ENCODE data around the gene BOLA1. TPM values are rescaled to one million over a fixed set of nuclear protein-coding genes. Genes with fewer than 3 reads are reported as not detected.
A peak's percentile ranks its signal among the peaks of the same experiment; 100 is the strongest.

BOLA1 gene
- total RNA-seq, 2 donors from 2014 or later: 10.2 to 14.7 TPM

- DNase-seq: no peak
- H3K4me1 ChIP-seq (ENCODE audit: control insufficient read depth, insufficient read depth, low read length): peaks cover 10% of the 10 kb centered on the region
- no peak overlapping the region for H3K27ac ChIP-seq (ENCODE audit: low read depth, low read length)
- no peaks in the 10 kb centered on the region for H3K27me3 ChIP-seq (ENCODE audit: control insufficient read depth, insufficient read depth, low read length, poor library complexity, severe bottlenecking)
- no peaks in the 10 kb centered on the region for H3K9me3 Mint-ChIP-seq
- peaks cover 27% of the 10 kb centered on the region for H3K4me1 Mint-ChIP-seq
- H3K27ac Mint-ChIP-seq: no peak overlapping the region
- H3K27me3 Mint-ChIP-seq (ENCODE audit: insufficient read depth): peaks cover 3% of the 10 kb centered on the region
- H3K4me3 ChIP-seq (ENCODE audit: low read length): no peak overlapping the region
- H3K36me3 ChIP-seq (ENCODE audit: control insufficient read depth, insufficient read depth, low read length): peaks cover 7% of the 10 kb centered on the region
- peaks cover 7% of the 10 kb centered on the region for H3K36me3 Mint-ChIP-seq (ENCODE audit: low read depth)
- no peak overlapping the region for H3K9ac ChIP-seq (ENCODE audit: extremely low read depth, low read length, poor library complexity, severe bottlenecking)
- H3K4me3 Mint-ChIP-seq: peak overlapping the region; percentile 74
- H3K9me3 ChIP-seq (ENCODE audit: control insufficient read depth, low read length): no peaks in the 10 kb centered on the region
- WGBS, 2 experiments (ENCODE audit: insufficient coverage in 1 of 2, insufficient read length in 1 of 2): 79 to 89% methylated on average over 4 to 11 of the region's 11 CpGs
- TF ChIP-seq, protein P1, sequence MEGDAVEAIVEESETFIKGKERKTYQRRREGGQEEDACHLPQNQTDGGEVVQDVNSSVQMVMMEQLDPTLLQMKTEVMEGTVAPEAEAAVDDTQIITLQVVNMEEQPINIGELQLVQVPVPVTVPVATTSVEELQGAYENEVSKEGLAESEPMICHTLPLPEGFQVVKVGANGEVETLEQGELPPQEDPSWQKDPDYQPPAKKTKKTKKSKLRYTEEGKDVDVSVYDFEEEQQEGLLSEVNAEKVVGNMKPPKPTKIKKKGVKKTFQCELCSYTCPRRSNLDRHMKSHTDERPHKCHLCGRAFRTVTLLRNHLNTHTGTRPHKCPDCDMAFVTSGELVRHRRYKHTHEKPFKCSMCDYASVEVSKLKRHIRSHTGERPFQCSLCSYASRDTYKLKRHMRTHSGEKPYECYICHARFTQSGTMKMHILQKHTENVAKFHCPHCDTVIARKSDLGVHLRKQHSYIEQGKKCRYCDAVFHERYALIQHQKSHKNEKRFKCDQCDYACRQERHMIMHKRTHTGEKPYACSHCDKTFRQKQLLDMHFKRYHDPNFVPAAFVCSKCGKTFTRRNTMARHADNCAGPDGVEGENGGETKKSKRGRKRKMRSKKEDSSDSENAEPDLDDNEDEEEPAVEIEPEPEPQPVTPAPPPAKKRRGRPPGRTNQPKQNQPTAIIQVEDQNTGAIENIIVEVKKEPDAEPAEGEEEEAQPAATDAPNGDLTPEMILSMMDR (conservative IDR thresholded peaks at IDR 0.05): no peak
These were observed 16.2 kb downstream of the BOLA1 start for GRCh38 chr1:149915429-149916192.

GRCh38 chr1:149916193-149916897, 17.0 kb downstream of the BOLA1 start:
- Histone ChIP-seq H3K36me3 (ENCODE audit: control insufficient read depth, insufficient read depth, low read length) (peaks cover 3% of the 10 kb centered on the region), H3K4me3 (ENCODE audit: low read length) (peak overlapping the region; percentile 92), H3K9ac (ENCODE audit: extremely low read depth, low read length, poor library complexity, severe bottlenecking) (no peak overlapping the region), H3K27me3 (ENCODE audit: control insufficient read depth, insufficient read depth, low read length, poor library complexity, severe bottlenecking) (no peaks in the 10 kb centered on the region), H3K4me1 (ENCODE audit: control insufficient read depth, insufficient read depth, low read length) (peaks cover 10% of the 10 kb centered on the region), H3K9me3 (ENCODE audit: control insufficient read depth, low read length) (no peaks in the 10 kb centered on the region), H3K27ac (ENCODE audit: low read depth, low read length) (no peak overlapping the region)
- Mint-ChIP-seq H3K36me3 (ENCODE audit: low read depth) (peaks cover 7% of the 10 kb centered on the region), H3K4me1 (peaks cover 27% of the 10 kb centered on the region), H3K27me3 (ENCODE audit: insufficient read depth) (peaks cover 3% of the 10 kb centered on the region), H3K9me3 (no peaks in the 10 kb centered on the region), H3K4me3 (peak overlapping the region; percentile 74), H3K27ac (no peak overlapping the region)
- 11% methylated on average over 8 of the region's 9 CpGs; no CpG with 5 or more reads in 1 of the 2 experiments for WGBS, 2 experiments (ENCODE audit: insufficient coverage in 1 of 2, insufficient read length in 1 of 2)
- TF ChIP-seq, protein P1 (conservative IDR thresholded peaks at IDR 0.05): no peak
- DNase-seq: peak; percentile 50

DNA sequence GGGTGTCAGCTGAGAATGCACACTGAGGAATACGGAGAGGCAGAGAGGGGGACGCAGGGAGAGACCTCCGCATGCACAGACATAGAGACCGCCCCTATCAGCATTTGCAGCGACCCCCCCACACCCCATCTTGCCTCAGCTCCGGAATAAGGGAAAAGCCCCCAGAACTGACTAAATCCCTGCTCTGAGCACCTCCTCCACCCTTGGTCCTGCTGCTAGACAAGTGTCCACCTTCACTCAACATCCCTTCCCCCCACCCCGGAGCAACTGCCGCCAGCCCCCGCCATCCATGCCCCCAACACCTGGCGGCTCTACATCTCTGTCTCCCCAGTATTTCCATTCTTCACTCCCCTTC, 17.5 kb downstream of the BOLA1 start:
- no peak for DNase-seq
- H3K27ac Mint-ChIP-seq: no peak overlapping the region
- TF ChIP-seq, protein P1 (conservative IDR thresholded peaks at IDR 0.05): no peak
- H3K4me3 Mint-ChIP-seq: peak overlapping the region; percentile 74
- Histone ChIP-seq H3K4me3 (ENCODE audit: low read length) (peak overlapping the region; percentile 92), H3K27ac (ENCODE audit: low read depth, low read length) (no peak overlapping the region), H3K4me1 (ENCODE audit: control insufficient read depth, insufficient read depth, low read length) (peaks cover 10% of the 10 kb centered on the region), H3K9ac (ENCODE audit: extremely low read depth, low read length, poor library complexity, severe bottlenecking) (peak overlapping the region; percentile 59), H3K36me3 (ENCODE audit: control insufficient read depth, insufficient read depth, low read length) (no peaks in the 10 kb centered on the region), H3K9me3 (ENCODE audit: control insufficient read depth, low read length) (no peaks in the 10 kb centered on the region), H3K27me3 (ENCODE audit: control insufficient read depth, insufficient read depth, low read length, poor library complexity, severe bottlenecking) (no peaks in the 10 kb centered on the region)
- peaks cover 7% of the 10 kb centered on the region for H3K36me3 Mint-ChIP-seq (ENCODE audit: low read depth)
- no peaks in the 10 kb centered on the region for H3K9me3 Mint-ChIP-seq
- peaks cover 3% of the 10 kb centered on the region for H3K27me3 Mint-ChIP-seq (ENCODE audit: insufficient read depth)
- 0 to 8% methylated on average over 1 to 10 of the region's 10 CpGs for WGBS, 2 experiments (ENCODE audit: insufficient coverage in 1 of 2, insufficient read length in 1 of 2)
- peaks cover 27% of the 10 kb centered on the region for H3K4me1 Mint-ChIP-seq

Measured in endodermal cell (in vitro differentiated cells).